ENCODE measurements around the gene VAPB.
A peak's percentile ranks its signal among the peaks of the same experiment; 100 is the strongest.

VAPB gene

GRCh38 chr20:58374027-58374850 is 14.8 kb upstream of the VAPB start:
- no peak for DNase-seq (ENCODE audit: insufficient read length, low spot score)
- no peak for TF ChIP-seq POLR2A (IDR thresholded peaks at IDR 0.05; ENCODE audit: low read depth, low read length)
- FAIRE-seq: no peak

DNA sequence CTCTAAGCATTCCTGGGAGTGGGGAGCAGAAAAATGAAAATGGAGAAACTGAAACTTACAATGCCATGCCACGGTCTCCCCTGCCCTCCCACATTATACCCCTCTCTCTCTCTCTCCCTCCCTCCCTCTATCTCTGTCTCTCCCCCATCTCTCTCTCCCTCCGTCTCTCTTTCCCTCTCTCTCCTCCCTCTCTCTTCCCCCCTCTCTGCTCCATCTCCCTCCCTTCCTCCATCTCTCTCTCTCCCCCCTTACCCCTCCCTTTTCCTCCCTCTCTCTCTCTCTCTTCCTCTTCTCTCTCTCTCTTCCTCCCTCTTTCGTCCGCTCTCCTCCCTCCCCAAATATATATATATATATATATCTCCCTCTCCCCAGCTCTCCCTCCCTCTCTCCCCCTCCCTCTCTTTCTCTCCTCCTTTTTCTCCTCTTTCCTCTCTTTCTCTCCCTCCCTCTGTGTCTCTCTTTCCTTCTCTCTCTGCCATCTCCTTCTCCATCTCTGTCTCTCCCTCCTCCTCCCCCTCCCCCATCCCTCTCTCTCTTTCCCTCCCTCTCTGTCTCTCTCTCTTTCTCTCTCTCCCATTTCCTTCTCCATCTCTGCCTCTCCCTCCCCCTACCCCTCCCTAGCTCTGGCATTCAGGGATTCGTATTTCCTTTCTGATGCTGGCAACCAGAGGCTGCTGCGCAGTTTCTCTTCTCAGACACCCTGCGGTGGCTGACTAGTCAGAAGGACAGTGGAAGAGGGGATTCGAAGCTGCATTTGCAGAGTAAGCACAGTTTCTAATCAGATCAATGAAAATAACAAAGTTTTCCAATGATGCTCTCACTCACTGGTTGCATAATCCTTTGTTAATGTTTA is 13.9 kb upstream of the VAPB start:
- no peak for DNase-seq (ENCODE audit: insufficient read length, low spot score)
- TF ChIP-seq POLR2A (IDR thresholded peaks at IDR 0.05; ENCODE audit: low read depth, low read length): no peak
- no peak for FAIRE-seq

DNA sequence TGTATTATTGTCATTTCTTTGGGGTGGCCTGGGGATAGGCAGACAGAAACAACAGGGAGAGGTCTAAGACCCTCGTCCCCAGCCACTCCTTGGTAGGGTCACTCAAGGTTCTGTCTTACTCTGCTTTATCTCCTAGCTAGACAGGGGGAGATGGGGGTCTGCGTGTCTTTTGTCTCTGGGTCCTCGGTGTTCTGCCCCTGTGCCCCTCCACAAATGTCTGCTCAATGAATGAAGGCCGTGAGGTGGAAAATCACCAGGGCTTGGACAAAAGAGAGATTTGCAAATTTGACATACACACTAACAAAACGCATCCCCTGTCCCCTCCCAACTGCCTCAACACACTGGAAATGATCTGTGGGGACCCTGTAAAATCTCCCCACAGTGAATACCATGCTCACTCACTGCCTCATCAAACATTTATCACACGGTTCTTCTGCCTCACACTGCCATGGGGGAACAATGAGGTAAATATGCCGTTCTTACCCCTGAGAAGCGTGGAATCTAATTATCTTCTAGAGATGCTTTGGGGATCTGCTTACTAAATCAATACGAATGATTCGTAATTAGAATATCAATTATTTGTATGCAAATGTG is 13.2 kb upstream of the VAPB start:
- no peak for FAIRE-seq
- DNase-seq (ENCODE audit: insufficient read length, low spot score): no peak
- no peak for TF ChIP-seq POLR2A (IDR thresholded peaks at IDR 0.05; ENCODE audit: low read depth, low read length)

GRCh38 chr20:58377017-58377416 is 12.0 kb upstream of the VAPB start:
- DNase-seq (ENCODE audit: insufficient read length, low spot score) (no peak), FAIRE-seq (no peak)
- no peak for TF ChIP-seq POLR2A (IDR thresholded peaks at IDR 0.05; ENCODE audit: low read depth, low read length)

- DNase-seq (ENCODE audit: insufficient read length, low spot score) (no peak), FAIRE-seq (no peak)
- no peak for TF ChIP-seq POLR2A (IDR thresholded peaks at IDR 0.05; ENCODE audit: low read depth, low read length)
Observed at GRCh38 chr20:58377766-58378401, 11.1 kb upstream of the VAPB start.

GRCh38 chr20:58378704-58379103 is 10.3 kb upstream of the VAPB start:
- TF ChIP-seq POLR2A (IDR thresholded peaks at IDR 0.05; ENCODE audit: low read depth, low read length): no peak
- DNase-seq (ENCODE audit: insufficient read length, low spot score) (no peak), FAIRE-seq (no peak)

- DNase-seq (ENCODE audit: insufficient read length, low spot score) (no peak), FAIRE-seq (no peak)
- no peak for TF ChIP-seq POLR2A (IDR thresholded peaks at IDR 0.05; ENCODE audit: low read depth, low read length)
Observed at GRCh38 chr20:58381627-58382026, 7.4 kb upstream of the VAPB start.

- no peak for TF ChIP-seq POLR2A (IDR thresholded peaks at IDR 0.05; ENCODE audit: low read depth, low read length)
- FAIRE-seq: no peak
- DNase-seq (ENCODE audit: insufficient read length, low spot score): no peak
Observed at GRCh38 chr20:58382096-58382495, 6.9 kb upstream of the VAPB start.

DNA sequence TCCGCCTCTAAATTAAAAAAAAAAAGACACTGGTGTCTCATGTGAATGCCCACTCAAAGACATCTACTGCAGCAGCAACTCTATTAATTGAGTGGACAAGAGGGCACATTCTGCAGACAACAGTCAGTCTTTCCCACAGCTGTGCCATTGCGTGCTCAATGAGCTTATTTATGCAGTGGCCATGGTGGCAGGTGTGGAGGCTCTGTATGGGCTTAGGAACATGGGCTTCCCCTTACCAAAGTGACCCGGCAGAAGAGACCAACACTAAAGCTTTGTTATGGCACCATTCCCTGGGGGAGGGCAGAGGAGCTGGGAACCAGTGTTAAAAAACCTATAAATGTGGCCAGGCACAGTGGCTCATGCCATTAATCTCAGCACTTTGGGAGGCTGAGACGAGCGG is 4.2 kb upstream of the VAPB start:
- no peak for TF ChIP-seq POLR2A (IDR thresholded peaks at IDR 0.05; ENCODE audit: low read depth, low read length)
- DNase-seq (ENCODE audit: insufficient read length, low spot score) (no peak), FAIRE-seq (no peak)

GRCh38 chr20:58388028-58388601 is 914 bp upstream of the VAPB start:
- TF ChIP-seq POLR2A (IDR thresholded peaks at IDR 0.05; ENCODE audit: low read depth, low read length): no peak
- DNase-seq (ENCODE audit: insufficient read length, low spot score) (no peak), FAIRE-seq (no peak)

DNA sequence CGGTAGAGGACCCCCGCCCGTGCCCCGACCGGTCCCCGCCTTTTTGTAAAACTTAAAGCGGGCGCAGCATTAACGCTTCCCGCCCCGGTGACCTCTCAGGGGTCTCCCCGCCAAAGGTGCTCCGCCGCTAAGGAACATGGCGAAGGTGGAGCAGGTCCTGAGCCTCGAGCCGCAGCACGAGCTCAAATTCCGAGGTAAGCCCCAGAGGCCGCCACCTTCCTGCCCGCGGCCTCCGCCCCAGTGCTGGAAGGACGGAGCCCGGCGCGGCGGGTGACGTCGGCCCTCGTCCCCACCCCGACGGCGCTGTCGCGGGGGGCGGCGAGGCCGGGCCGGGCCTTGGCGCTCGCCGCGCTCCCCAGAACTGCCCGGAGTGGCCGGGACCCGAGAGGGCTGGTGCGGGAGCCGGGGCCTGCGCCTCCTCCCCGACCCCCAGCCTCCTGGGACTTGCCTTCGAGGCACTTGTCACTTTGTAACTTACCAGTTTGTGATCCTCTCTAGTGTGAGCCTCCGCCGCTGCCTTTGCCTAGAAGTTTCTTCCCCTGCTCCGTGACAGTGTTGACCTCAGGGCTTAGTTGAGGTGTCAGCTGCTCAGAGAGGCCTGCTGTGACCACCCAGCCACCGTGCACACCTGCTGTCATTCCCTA is 417 bp downstream of the VAPB start:
- DNase-seq (ENCODE audit: insufficient read length, low spot score) (peak; percentile 20), FAIRE-seq (no peak)
- TF ChIP-seq POLR2A (IDR thresholded peaks at IDR 0.05; ENCODE audit: low read depth, low read length): peak; percentile 17; the same call in 1 of the 2 replicates

GRCh38 chr20:58389968-58390658 is 1.1 kb downstream of the VAPB start:
- no peak for TF ChIP-seq POLR2A (IDR thresholded peaks at IDR 0.05; ENCODE audit: low read depth, low read length)
- no peak for FAIRE-seq
- no peak for DNase-seq (ENCODE audit: insufficient read length, low spot score)

DNA sequence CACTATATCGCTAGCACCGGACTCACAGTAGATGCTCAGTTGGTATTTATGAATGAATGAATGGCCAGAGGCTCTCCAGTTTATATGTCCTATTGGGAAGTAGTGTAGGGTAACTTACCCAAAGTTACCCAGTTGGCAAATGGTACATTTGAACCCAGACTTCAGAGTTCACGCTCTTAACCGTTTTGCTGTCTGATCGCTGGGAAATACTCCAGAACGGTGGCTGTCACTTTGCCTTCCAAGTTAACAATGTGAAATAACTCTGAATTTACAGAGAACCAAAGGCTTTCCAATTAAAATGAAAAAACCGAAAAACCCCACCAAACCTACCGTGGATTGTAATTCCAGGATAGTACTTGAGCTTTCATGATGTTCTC is 1.6 kb downstream of the VAPB start:
- no peak for FAIRE-seq
- DNase-seq (ENCODE audit: insufficient read length, low spot score): no peak

More for the DNA sequence above, 1.6 kb downstream of the VAPB start:
- TF ChIP-seq POLR2A (IDR thresholded peaks at IDR 0.05; ENCODE audit: low read depth, low read length): no peak

Data from H54 (cell line).